Measurements from ENCODE around the gene ANKFY1. TPM values are rescaled to one million over a fixed set of nuclear protein-coding genes. Genes with fewer than 3 reads are reported as not detected.
A peak's percentile ranks its signal among the peaks of the same experiment; 100 is the strongest.

The ANKFY1 gene
- total RNA-seq, 1 donor from 2014 or later: 72.6 TPM

- DNase-seq (ENCODE audit: extremely low spot score, unreplicated experiment): no peak
- Mint-ChIP-seq H3K9me3 (no peaks in the 10 kb centered on the region), H3K4me3 (no peak overlapping the region), H3K4me1 (ENCODE audit: unreplicated experiment) (peaks cover 6% of the 10 kb centered on the region), H3K36me3 (peaks cover 16% of the 10 kb centered on the region), H3K27ac (no peak overlapping the region), H3K27me3 (no peaks in the 10 kb centered on the region)
- no peak for TF ChIP-seq CTCF (conservative IDR thresholded peaks at IDR 0.05)
Observed at GRCh38 chr17:4233668-4234258, 30.0 kb downstream of the ANKFY1 start.

DNA sequence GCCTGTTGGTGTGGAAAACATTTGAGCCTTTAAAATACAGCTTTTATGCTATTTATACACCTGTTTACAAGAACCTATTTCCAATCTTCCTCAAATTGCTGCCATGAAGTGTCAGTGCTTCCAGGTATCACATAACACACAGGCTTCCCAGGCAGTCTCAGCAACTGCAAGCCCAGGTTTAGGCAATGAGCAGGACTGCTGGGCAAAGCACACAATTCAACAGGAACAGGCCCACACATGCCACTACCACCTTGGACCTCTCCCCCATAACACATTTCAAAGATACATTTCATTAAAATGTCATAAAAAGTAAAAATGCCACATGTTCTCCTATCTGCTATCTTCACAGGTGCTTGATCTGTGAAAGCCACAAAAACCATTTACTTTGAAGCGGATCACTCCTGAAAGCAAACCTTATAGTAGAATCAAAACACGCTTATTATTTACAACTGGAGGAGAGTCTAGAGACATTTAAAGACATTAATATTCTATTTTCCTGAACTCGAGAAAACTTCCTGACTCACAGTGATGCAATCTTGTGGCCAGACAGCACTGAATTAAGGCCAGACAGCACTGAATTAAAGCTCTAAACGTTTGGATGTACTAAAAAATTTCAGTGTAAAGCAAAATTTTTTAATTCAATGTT, 31.5 kb downstream of the ANKFY1 start:
- Mint-ChIP-seq H3K9me3 (no peaks in the 10 kb centered on the region), H3K4me3 (no peak overlapping the region), H3K4me1 (ENCODE audit: unreplicated experiment) (peaks cover 6% of the 10 kb centered on the region), H3K27ac (no peak overlapping the region), H3K27me3 (no peaks in the 10 kb centered on the region), H3K36me3 (peaks cover 23% of the 10 kb centered on the region)
- no peak for DNase-seq (ENCODE audit: extremely low spot score, unreplicated experiment)
- no peak for TF ChIP-seq CTCF (conservative IDR thresholded peaks at IDR 0.05)

DNA sequence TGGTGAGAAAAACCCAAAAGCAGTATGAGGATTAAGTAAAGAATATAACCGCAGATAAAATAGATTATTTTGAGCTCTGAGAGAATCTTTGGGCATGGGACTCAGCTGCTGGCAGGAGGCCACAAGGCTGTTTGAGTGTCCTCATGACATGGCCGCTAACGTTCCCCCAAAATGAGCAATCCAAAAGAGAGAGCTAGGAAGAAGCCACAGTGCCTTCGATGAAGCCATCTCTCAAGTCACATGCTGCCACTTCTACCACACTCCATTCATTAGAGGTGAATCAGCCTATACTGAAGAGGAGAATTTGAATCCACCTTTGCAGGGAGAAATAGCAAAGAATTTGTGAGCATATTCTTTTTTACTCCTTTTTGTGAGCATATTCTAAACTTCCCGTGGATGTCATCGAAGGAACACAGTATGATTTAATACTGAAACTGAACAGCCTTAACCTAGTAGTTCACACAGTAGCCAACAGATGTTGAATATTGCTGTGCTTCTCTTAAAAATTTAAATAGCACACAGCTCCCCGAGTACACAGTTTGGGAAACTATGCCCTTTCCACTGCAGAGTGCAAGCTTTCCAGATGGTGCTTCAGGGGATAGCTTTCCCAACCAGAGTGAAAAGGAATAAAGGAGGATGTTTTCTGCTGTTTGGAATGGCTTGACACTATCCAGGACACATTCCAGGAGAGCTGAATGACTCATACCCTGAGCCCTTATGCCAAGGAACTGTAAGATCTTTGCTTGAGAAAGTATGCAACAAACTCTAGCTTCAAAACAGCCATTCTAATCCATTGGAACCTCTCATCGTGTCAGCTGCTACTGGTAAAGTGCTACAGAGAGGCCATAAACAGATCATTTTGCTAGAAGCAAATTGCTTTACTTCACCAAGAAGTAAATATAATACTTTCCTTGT, 33.9 kb downstream of the ANKFY1 start:
- Mint-ChIP-seq H3K4me1 (ENCODE audit: unreplicated experiment) (peaks cover 6% of the 10 kb centered on the region), H3K4me3 (no peak overlapping the region), H3K27me3 (no peaks in the 10 kb centered on the region), H3K36me3 (peaks cover 16% of the 10 kb centered on the region), H3K9me3 (no peaks in the 10 kb centered on the region), H3K27ac (peak overlapping the region; percentile 70)
- no peak for DNase-seq (ENCODE audit: extremely low spot score, unreplicated experiment)
- no peak for TF ChIP-seq CTCF (conservative IDR thresholded peaks at IDR 0.05)

DNA sequence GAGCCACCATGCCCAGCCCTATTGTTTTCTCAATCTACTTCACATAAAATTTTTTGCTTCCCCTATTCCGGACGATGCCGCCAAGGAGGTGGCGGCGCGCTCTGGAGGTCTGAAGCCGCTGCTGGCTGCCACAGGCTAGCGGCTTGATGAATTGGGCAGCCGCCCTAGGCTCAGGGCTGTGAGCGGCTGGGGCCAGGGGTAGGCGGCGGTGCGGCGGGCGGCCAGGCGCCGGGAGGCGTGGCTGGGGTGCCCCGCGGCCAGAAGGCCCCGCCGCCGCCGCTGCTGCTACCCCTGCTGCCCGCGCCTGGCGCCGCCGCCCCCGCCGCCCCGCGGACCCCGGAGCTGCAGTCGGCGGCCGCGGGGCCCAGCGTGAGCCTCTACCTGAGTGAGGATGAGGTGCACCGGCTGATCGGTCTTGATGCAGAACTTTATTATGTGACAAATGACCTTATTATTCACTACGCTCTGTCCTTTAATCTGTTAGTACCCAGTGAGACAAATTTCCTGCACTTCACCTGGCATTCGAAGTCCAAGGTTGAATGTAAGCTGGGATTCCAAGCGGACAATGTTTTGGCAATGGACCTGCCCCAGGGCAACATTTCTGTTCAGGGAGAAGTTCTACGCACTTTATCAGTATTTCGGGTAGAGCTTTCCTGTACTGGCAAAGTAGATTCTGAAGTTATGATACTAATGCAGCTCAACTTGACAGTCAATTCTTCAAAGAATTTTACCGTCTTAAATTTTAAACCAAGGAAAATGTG, 41.7 kb downstream of the ANKFY1 start:
- DNase-seq (ENCODE audit: extremely low spot score, unreplicated experiment): peak; percentile 57
- peaks cover 10% of the 10 kb centered on the region for H3K36me3 Mint-ChIP-seq
- no peak overlapping the region for H3K27ac Mint-ChIP-seq

More for the DNA sequence above, 41.7 kb downstream of the ANKFY1 start:
- TF ChIP-seq CTCF (conservative IDR thresholded peaks at IDR 0.05): no peak
- H3K9me3 Mint-ChIP-seq: no peaks in the 10 kb centered on the region
- no peaks in the 10 kb centered on the region for H3K27me3 Mint-ChIP-seq
- H3K4me1 Mint-ChIP-seq (ENCODE audit: unreplicated experiment): peaks cover 8% of the 10 kb centered on the region
- H3K4me3 Mint-ChIP-seq: no peak overlapping the region
